WTC11 (cell line): ENCODE results near the gene PREX1.

Source experiments
- ATF2 ChIP-seq: sonication (generic); formaldehyde crosslinking; IDR thresholded peaks from 2 replicates; pipeline ENCODE4 v1.8.1; 2022; ENCODE audit warnings: low read depth, missing genetic modification reagents, borderline replicate concordance
- ATF3 ChIP-seq: sonication (generic); formaldehyde crosslinking; conservative IDR thresholded peaks from 2 replicates; pipeline ENCODE4 v1.8.1; 2022; ENCODE audit warnings: mild to moderate bottlenecking, missing genetic modification reagents
- CTCF ChIP-seq: fragments of 200-600 bp; IDR thresholded peaks from 2 replicates; pipeline ENCODE4 v1.8.0; 2022; ENCODE audit warnings: antibody characterized with exemption
- E2F1 ChIP-seq: sonication (generic); formaldehyde crosslinking; IDR thresholded peaks from 2 replicates; pipeline ENCODE4 v1.8.0; 2022; ENCODE audit warnings: mild to moderate bottlenecking, missing genetic modification reagents
- MAX ChIP-seq: sonication (generic); formaldehyde crosslinking; IDR thresholded peaks from 2 replicates; pipeline ENCODE4 v1.8.0; 2022; ENCODE audit warnings: mild to moderate bottlenecking, missing genetic modification reagents
- NFYB ChIP-seq: sonication (generic); formaldehyde crosslinking; conservative IDR thresholded peaks from 2 replicates; pipeline ENCODE4 v1.8.0; 2022; ENCODE audit warnings: low read depth, missing genetic modification reagents
- NR3C1 ChIP-seq: sonication (generic); formaldehyde crosslinking; conservative IDR thresholded peaks from 2 replicates; pipeline ENCODE4 v1.8.1; 2023; ENCODE audit warnings: low read depth, mild to moderate bottlenecking, missing genetic modification reagents
- PREB ChIP-seq: sonication (generic); formaldehyde crosslinking; IDR thresholded peaks from 2 replicates; pipeline ENCODE4 v1.8.1; 2022; ENCODE audit warnings: mild to moderate bottlenecking, missing genetic modification reagents, moderate library complexity, borderline replicate concordance
- USF2 ChIP-seq: sonication (generic); formaldehyde crosslinking; IDR thresholded peaks from 2 replicates; pipeline ENCODE4 v1.8.1; 2023; ENCODE audit warnings: mild to moderate bottlenecking, missing genetic modification reagents, moderate library complexity
- ZBTB21 ChIP-seq: sonication (generic); formaldehyde crosslinking; IDR thresholded peaks from 2 replicates; pipeline ENCODE4 v1.8.1; 2023; ENCODE audit warnings: mild to moderate bottlenecking, missing genetic modification reagents, borderline replicate concordance
- ZNF232 ChIP-seq: sonication (generic); formaldehyde crosslinking; IDR thresholded peaks from 2 replicates; pipeline ENCODE4 v1.8.0; 2022; ENCODE audit warnings: mild to moderate bottlenecking, missing genetic modification reagents
- ZNF263 ChIP-seq: sonication (generic); formaldehyde crosslinking; IDR thresholded peaks from 2 replicates; pipeline ENCODE4 v1.8.1; 2022; ENCODE audit warnings: low read depth, mild to moderate bottlenecking, moderate library complexity, missing genetic modification reagents
- ZNF416 ChIP-seq: fragments of 250-450 bp; sonication (Bioruptor Pico); IDR thresholded peaks from 2 replicates; pipeline ENCODE4 v1.9.0; 2021; ENCODE audit warnings: mild to moderate bottlenecking, inconsistent platforms
- ZSCAN18 ChIP-seq: fragments of 250-450 bp; sonication (Bioruptor Pico); IDR thresholded peaks from 2 replicates; pipeline ENCODE4 v2.1.2; 2022; ENCODE audit warnings: mild to moderate bottlenecking, moderate library complexity

- TF ChIP-seq CTCF (no peak), NR3C1 (CRISPR knock-in tag) (no peak), ATF3 (CRISPR knock-in tag) (no peak), PREB (CRISPR knock-in tag) (no peak), ZSCAN18 (no peak), ZNF232 (CRISPR knock-in tag) (no peak), MAX (CRISPR knock-in tag) (no peak), E2F1 (no peak), USF2 (CRISPR knock-in tag) (no peak), NFYB (CRISPR knock-in tag) (no peak), ATF2 (no peak), ZNF263 (CRISPR knock-in tag) (no peak), ZBTB21 (CRISPR knock-in tag) (no peak), ZNF416 (CRISPR knock-in tag) (no peak)
Observed at GRCh38 chr20:48777821-48778220, 50.0 kb downstream of the PREX1 start.
